NK-92 treated with Interleukin-12 subunit alpha and Interleukin-12 subunit beta, amount 100 ng/mL, for 24 hours (cell line): ENCODE data around the gene RAC2.
"Not testable (repeated sequence)": the region's sequence is repeated elsewhere in the genome, so short reads cannot be mapped to it uniquely, and the experiment has no call there.

Source experiments
- DNase-seq: peaks from one replicate; lab custom pipeline; 2025; lab: John Stamatoyannopoulos, UW

The RAC2 gene

DNA sequence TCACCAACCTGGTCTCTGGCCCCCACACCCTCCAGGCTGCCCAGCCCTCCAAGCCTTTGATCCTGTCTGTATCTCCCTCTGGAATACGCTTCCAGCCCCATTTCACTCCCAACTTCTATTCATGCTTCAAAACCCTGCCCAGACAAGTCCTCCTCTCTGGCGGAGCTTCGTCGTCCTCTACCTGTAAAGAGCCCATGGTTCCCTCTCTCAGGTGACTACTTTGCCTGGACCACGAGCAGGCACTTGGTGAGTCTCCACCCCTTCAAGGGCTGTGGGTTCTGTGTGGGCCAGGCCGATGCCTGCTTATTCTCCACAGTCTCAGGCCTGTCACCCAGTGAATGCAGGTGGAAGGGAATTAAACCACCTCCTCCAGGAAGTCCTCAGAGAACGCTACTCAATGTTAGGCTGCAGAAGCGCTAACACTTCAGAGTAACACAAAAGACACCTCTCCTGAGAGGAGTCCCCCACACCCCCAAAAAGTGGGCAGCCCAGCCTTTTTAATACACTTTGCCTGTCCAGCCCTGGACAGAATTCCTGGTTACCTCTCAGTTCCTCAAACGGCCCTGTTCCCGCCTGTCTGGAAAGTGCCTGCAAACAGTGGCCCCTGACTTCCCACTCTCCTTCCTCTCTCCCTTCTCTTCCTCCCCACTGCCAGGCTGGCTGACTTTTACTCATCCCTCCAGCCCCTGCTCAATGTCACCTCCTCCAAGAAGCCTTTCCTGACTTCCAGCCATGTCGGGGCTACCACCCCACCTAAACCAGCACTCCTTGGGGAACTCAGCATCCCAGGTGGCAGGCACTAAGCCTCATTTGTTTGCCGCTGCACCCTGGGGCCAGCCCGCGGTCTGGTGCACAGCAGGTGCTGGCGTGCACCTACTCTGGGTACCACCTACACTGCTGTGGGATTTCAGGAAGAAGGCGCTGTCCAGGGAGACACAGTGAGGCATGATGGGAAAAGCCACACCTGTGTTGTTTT, 9.0 kb downstream of the RAC2 start:
- DNase-seq = no peak

DNA sequence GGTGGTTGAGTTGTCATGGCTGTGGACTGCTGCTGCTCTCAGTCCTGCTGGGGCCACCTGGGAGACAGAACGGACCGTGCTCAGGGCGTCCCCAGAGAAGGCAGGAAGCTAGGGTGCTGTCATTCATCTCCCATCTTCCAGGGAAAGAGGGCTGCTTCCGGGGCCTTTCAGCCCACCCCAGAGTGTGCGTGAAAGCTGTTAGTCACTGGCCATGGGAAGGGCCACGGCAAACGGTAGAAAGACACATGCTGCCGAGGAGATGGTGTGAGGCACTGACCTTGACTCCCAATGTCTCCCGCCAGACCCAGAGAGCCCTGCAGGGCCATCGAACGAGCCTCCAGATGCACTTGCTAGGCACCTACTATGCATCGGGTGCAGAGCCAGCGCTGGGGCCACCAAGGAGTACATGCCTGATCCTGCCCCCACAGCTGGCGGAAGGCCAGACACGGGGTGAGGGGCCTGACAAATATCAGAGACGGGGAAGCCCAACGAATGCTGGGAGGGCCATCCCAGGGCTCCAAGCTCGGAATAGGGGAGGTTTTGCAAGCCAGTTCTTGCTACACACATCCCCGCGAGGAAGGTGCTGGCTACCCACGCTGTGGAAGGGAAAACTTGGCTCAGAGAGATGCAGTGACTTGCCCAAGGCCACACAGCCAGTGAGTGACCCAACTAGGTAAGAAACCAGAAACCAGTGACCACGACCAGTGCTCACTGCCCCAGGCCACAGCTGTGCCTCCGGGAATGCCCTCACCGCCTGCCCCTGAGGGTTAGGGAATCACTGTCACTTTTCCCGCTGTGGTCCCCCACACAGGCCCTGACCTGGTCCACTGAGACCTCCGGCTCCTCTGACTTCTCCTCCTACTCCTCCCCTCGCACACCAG, 10.1 kb downstream of the RAC2 start:
- no peak for DNase-seq

DNA sequence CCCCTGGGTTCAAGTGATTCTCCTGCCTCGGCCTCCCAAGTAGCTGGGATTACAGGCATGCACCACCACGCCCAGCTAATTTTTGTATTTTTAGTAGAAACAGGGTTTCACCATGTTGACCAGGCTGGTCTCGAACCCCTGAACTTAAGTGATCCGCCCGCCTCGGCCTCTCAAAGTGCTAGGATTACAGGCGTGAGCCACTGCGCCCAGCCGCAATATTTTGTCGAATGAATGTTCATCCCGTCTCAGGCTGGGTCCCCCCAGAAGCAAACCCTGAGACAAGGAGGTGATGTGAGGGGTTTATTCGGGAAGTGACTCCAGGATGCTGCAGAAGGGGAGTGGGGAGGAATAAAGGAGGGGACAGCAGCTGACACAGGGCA, 10.7 kb downstream of the RAC2 start:
- DNase-seq = not testable (repeated sequence)

DNA sequence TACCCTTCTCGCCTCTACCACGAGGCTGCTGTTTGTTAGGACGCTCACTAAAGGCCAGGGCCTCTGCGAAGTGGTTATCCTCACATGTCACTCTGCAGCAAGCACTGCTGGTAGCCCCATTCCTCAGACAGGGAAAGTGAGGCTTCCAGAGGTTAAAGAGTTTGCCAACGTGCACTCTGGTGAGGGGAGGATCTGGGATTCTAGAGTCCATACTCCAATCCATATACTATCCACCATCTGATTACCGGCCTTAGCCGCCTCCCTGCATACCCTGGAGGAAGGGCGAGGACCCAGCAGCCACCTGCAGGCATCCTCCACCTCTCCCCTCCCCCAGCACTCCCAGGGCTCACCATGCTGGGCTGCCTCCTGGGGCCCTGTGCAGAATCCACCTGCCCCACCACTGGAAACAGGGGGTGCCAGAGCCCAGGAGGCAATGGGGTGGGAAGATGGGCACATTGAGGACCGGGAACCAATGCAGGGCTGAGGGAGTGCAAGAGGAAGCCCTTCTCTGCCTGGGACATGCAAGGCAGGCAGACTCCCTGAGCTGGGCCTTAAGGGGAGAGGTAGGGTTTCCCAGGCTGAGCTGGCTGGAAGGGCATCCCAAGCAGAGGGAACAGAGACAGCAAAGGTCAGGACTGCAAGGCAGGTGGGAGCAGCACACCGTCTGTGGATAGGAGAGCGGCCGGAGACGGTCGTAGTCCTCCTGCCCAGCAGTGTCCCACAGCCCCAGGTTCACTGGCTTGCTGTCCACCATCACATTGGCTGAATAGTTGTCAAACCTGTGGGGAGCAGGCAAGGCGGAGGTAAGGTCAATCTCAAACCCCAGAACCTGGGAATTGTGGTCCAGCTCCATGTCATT, 11.7 kb downstream of the RAC2 start:
- DNase-seq = no peak

DNA sequence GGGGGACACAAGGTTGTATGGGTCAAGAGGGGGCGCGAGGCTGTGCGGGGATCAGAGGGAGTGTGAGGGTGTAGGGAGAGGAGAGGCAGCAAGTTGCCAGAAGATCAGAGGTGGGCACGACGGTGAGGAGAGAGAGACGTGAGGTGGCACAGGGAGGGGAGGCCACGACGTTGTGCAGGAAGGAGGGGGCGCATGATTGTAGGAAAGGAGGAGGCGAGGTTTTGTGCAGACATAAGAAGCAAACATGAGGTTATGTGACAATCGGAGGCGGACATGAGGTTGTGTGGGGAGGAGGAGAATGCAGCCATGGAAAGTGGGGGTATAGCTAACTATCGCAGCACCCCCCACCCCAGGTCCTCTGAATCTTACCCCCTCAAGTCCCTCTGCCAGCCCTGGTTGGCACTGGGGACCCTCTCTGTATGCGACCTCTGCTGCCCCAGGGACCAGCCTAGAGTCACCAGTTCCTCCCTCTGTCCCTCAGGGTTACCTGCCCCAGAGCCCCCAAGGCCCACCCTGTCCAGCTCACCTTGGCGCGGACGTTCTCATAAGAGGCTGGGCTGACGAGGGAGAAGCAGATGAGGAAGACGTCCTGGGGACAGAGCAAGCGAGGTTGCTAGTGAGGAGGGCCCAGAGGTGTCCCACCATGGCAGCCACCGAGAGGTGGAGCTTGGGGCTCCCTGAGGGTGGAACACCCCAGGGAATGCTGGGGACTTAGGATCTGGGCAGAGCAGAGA, 12.5 kb downstream of the RAC2 start:
- DNase-seq = no peak

DNA sequence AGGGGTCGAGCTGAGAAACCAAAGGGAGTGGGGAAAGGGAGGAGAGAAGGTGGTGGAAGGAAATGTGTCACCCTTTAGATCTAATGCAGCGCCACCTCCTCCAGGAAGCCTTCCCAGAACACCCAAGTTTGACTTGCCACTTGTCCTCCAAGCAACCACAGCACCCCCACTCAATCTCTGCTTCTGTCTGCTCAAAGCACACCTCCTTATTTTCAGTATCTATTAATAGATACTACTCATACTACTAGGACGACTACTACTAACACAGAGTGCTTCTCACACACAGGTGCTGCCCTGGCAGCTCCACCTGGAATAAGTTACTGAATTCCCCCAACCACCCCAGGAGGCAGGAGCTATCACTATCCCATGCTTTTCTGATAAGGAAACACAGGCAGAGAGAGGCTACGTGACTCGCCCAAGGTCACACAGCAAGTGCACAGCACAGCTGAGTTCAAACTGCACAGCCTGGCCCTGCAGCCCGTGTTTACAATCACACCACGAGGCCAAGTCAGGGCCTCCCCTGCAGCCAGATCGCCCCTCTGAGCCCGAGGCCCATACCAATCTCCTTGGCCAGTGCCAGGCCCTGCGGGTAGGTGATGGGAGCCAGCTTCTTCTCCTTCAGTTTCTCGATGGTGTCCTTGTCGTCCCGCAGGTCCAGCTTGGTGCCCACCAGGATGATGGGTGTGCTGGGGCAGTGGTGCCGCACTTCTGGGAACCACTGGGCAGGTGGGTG, 13.2 kb downstream of the RAC2 start:
- DNase-seq = peak; percentile 54

DNA sequence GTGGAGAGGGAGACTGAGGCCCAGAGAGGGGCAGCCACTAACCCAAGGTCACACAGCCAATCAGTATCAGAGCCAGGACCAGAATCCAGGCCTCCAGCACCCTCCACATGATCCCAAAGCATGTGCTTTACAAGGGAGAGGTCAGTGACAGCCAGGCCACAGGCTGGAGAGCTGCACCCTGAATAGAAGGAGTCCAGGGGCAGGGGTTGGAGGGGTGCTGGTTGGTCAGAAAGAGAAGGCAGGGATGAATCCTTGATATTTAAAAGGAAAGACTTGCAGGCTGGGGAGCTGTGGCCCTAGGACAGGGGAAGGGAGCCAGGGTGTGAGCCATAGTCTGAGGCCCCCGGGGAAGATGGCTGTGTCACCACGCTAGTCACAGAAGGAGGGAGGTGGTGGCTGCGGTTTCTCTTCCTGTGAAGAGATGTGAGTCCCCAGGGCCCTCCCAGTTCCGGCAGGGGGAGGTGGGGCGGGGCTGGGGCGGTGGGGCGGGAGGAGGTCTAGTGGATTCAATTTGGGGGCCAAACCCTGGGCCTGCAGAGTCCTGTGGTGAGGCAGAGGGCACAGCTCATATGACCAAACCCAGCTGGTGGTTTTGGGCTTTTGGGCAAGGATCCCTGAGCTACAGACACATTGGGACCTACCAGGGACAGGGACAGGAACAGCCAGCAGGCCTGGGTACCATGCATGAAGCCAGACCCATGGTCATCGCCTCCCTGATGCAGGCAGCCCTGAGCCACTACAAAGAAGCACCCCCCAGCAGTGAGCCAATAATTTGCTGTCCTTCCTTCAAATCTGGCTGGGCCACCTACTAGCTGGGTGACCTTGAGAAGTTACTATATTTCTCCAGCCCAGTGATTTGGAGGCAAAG, 14.0 kb downstream of the RAC2 start:
- DNase-seq = peak; percentile 85

DNA sequence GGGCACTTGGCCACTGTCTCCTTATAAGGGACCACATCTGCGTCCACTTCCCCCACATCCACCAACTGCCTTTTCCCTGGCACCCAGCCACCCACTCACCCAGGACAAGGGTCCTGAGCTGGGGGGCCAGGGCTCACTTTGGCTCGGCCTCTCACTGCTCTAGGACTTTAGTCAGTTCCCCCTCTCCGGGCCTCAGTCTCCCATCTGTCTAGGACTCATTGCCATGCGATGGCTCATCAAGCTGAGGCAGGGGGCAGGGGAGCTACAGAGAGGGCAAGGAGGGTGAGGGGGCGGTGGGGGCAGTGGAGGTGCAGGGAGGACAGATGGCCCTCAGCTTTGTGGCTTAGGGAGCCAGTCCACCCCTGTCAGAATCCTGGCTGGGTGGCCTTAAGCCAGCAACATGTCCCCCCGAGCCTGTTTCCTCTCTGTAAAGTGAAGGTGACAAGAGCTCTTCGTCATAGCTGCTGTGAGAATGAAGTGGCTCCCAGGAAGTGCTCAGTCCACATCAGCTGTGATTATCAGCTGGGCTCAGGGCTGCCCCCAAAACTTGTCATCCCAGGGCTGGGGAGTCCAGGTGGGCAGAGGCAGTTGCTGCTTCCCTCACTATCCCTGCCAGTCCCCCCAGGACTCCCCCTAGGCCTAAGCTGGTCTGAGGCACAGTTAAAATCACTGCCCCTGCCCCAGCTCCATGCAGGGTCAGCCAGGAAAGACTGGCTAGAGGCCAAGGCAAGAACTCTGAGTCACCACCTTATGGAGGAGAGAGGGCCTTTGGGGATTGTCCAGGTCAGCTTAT, 14.9 kb downstream of the RAC2 start:
- peak; percentile 20 for DNase-seq

DNA sequence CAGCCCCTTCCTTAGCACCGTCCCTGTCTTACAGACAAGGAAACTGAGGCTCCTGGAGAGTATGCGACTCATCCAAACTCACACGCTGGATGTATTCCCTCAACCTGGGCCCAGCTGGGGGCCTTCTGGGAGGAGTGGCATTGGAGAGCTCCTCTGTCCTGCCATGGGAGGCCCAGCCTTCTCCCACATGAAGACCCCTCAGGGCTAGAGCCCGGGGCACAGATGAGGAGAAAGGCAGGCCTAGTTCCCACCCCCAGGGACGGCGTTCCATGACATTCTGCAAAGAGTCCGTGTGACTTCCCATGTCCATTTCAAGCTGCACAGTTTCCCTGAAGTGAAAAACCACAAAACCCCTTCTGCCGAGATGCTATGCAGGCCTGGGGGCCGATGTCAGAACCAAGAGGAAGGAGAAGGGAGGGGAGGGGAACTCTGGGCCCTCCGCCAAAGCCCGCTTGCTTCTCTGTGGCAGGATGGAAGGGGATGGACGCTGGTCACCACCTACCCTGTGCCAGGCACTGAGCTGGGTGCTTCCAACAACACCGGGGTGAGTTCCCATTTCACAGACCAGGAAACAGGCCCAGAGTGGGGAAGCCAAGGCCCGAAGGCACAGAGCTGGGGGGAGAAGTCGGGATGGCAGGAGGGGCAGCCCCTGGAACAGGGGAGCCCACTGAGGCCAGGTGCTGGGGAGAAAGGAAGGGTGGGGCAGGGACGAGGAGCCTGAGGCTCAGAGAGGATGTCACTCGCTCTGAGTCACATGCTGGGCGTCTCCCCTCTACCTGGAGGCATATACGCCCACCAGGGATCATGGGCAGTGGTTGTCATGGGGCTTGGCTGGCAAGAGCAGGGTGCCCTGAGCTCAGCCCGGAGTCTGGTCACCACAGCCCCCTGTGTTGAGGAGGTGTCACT, 15.7 kb downstream of the RAC2 start:
- DNase-seq = no peak

DNA sequence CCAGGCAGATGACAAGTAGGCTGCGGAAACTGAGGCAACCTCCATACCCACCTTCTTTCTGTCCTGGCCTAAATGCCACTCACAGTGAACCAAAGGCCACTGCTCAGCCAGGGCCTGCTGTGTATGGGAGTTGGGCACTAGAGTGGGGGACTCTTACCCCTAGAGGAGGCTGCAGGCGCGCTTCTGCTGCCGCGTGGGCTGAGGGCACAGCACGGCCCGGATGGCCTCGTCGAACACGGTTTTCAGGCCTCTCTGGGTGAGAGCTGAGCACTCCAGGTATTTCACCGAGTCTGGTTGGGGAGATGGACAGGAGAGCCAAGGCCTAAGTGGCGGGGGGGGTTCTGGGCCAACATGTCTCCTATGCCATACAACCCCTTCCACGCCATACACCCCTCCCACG, 17.6 kb downstream of the RAC2 start:
- no peak for DNase-seq

DNA sequence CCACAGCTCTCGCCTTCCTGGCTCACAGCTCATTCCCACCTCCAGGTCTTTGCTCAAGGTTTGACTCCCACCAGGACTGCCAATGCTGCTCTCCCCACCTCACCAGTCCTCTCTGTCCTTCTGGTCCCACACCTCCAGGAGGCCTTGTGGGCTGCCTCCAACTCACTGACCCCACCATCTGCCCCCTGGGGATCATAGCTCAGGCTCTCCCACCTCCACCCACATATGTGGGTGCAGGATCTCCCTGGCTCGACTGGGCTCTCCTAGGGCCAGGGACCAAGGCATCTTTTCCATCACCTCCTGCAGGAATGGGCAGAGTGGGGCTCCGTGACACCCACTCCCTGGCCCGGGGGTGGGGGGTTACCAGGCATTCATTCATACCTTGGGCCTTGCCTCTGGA, 18.0 kb downstream of the RAC2 start:
- DNase-seq = no peak

DNA sequence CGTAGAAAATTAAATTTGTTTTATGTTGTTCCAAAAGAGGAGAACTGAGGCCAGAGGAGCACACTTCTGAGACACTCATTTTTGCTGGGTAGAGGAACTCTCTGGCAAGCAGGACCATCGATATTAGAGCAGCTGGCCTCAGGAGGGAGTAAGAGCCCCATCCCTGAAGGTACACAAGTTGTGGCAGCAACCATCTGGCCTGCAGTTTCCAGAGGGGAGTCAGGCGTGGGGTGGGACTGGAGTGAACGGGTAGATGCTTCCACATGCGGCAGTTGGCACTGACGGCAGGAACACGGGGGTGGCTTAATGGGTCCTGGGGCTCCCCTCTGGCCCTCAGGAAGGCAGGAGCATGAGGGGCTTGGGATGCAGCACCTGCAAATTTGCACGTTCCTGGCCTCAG, 18.6 kb downstream of the RAC2 start:
- DNase-seq = no peak

DNA sequence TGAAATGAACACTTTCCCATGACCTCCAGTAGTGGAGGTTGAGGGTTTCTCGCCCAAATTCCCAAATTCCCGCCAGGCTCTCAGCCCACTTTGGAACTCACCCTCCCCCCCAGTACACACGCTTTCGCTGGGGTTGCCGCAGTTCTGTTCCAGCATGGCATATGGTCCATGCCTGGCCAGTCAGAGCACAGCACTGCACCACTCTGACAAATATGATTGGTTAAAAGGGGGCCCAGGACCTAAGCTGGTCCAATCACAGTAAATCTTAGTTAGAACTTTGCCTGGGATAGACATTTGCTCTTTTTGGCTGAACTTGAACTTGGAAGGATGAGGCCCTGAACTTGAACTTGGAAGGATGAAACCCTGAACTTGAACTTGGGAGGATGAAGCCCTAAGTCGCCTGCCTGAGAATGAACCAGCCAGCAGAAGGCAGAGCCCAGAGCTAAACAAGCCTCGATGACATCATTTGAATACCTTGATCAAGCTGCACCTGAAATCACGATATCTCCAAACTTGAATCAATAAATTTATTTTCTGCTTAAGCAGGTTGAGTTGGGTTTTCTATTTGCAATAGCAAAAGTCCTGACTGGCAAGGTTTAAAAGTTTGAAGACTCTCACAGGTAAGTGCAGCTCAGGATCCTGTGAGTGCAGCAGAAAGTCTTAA, 19.2 kb downstream of the RAC2 start:
- no peak for DNase-seq

DNA sequence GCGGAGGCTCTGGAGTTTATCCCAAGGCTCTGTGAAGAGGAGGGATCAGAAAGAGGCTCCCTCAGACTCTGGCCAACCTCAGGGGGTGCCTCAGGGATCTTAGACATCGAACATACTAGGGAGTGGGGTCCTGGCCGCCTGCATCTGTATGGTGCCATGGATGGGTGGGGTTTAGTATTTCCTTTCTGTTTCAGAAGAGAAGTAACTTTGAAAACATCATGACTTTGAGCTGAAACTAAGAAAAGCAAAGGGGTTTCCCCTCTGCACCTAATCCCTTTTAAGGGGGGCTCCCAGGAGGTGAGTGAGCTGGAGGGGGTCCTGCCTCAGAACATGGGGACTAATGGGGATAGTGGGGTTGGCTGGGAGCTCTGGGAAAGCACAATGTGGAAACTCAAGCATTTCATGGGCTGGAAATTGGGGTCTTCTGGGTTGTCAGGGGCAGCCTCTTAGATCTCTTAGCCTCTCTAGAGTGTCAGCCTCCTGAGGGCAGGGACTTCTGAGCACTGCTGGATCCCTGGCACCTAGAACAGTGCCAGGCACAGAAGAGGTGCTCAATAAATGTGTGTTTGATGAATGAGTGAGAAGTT, 20.0 kb downstream of the RAC2 start:
- DNase-seq = no peak

DNA sequence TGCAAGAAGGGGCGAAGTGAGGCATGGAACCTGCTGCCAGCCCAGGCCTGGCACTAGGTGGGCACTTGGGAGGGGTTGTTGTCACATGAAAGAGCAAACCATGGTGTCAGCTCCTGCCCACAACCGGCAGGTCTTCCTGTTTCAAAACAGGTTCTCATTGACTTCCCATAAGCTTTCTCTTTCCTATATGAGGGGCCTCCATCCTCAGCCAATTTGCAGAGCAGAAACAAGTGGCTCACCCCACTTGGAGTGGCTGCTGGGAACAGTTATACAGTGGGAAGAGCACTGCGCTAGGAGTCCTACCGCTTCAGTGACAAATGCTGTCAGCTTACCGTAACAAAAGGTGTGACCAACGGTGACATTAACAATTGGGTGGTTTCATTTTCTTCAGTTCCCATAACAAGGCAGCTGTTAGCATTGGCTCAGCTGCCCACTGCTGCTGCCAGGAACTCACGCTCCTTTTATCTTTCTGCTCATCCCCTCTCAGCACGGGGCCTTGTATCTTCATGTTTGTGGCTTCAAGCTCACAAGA, 21.6 kb downstream of the RAC2 start:
- DNase-seq = no peak
